K562 (cell line): ENCODE results near the gene TIGD4. TPM values are rescaled to one million over a fixed set of nuclear protein-coding genes. Genes with fewer than 3 reads are reported as not detected.

Experiments
- CCAR2 ChIP-seq: fragments of 200-400 bp; formaldehyde crosslinking; IDR thresholded peaks from 2 replicates; pipeline ENCODE4 v1.6.1; 2017; ENCODE audit warnings: mild to moderate bottlenecking, low read depth, low read length
- EGR1 ChIP-seq: fragments of 450-650 bp; conservative IDR thresholded peaks from 2 replicates; pipeline ENCODE4 v1.6.1; 2017; ENCODE audit warnings: mild to moderate bottlenecking
- ESRRA ChIP-seq: fragments of 450-650 bp; IDR thresholded peaks from 2 replicates; pipeline ENCODE4 v1.6.1; 2014; ENCODE audit warnings: low read depth, mild to moderate bottlenecking, moderate library complexity, borderline replicate concordance
- FIP1L1 ChIP-seq: fragments of 200-400 bp; formaldehyde crosslinking; IDR thresholded peaks from 2 replicates; pipeline ENCODE4 v1.6.1; 2018; ENCODE audit warnings: mild to moderate bottlenecking, low read depth, low read length; ENCODE audit not compliant: poor library complexity, severe bottlenecking
- FOXJ2 ChIP-seq: fragments of 200-800 bp; sonication (Bioruptor generic); IDR thresholded peaks from 2 replicates; pipeline ENCODE4 v1.6.1; 2016; ENCODE audit warnings: missing genetic modification characterization, missing compliant biosample characterization
- GATA2 ChIP-seq: sonication (generic); formaldehyde crosslinking; IDR thresholded peaks from 2 replicates; pipeline ENCODE4 v1.4.0; 2020; ENCODE audit warnings: mild to moderate bottlenecking, missing genetic modification reagents
- MYBL2 ChIP-seq, 2 experiments: fragments of 450-650 bp in 1 of 2; sonication (generic) in 1 of 2; formaldehyde crosslinking in 1 of 2; IDR thresholded peaks; 2 replicates each; pipeline versions ENCODE4 v1.6.1 to v1.8.1; 2017 to 2022; ENCODE audit warnings: borderline replicate concordance in 1 of 2, inconsistent platforms in 1 of 2, low read depth in 1 of 2, mild to moderate bottlenecking in 1 of 2, missing genetic modification reagents in 1 of 2, moderate library complexity in 1 of 2
- NCOA4 ChIP-seq: fragments of 450-650 bp; IDR thresholded peaks from 2 replicates; pipeline ENCODE4 v1.6.1; 2018; ENCODE audit warnings: mild to moderate bottlenecking; ENCODE audit not compliant: partially characterized antibody
- RB1 ChIP-seq: fragments of 450-650 bp; IDR thresholded peaks from 2 replicates; pipeline ENCODE4 v1.6.1; 2017; ENCODE audit warnings: low read depth, mild to moderate bottlenecking
- RBM39 ChIP-seq: fragments of 200-400 bp; formaldehyde crosslinking; optimal IDR thresholded peaks from 2 replicates; pipeline ENCODE3; 2018; ENCODE audit warnings: low read depth, low read length
- SMARCB1 ChIP-seq: IDR thresholded peaks from 2 replicates; pipeline ENCODE4 v1.6.1; 2011; ENCODE audit warnings: improper control_type of control experiment, low read depth; ENCODE audit not compliant: insufficient read length
- SRF ChIP-seq, 2 experiments: fragments of 250-450, 450-650 bp in 1 of 2; sonication (Bioruptor Pico) in 1 of 2; sonication (generic) in 1 of 2; formaldehyde crosslinking; IDR thresholded peaks; 2 replicates each; pipeline versions ENCODE4 v1.5.0 to v1.5.1; 2020 to 2022; ENCODE audit warnings: mild to moderate bottlenecking in 1 of 2, missing genetic modification reagents in 1 of 2
- SRSF7 ChIP-seq: fragments of 200-400 bp; formaldehyde crosslinking; optimal IDR thresholded peaks from 2 replicates; pipeline ENCODE3; 2017; ENCODE audit warnings: mild to moderate bottlenecking, low read depth, low read length
- TAF15 ChIP-seq: fragments of 200-400 bp; formaldehyde crosslinking; IDR thresholded peaks from 2 replicates; pipeline ENCODE4 v1.6.1; 2017; ENCODE audit warnings: mild to moderate bottlenecking, low read depth, low read length, moderate library complexity
- ZFX ChIP-seq: sonication (generic); formaldehyde crosslinking; IDR thresholded peaks from 2 replicates; pipeline ENCODE4 v1.8.0; 2022; ENCODE audit warnings: mild to moderate bottlenecking, missing genetic modification reagents, moderate library complexity
- ZNF140 ChIP-seq: fragments of 250-450 bp; sonication (Bioruptor Pico); IDR thresholded peaks from 2 replicates; pipeline ENCODE4 v1.8.0; 2021; ENCODE audit warnings: moderate library complexity, mild to moderate bottlenecking, inconsistent platforms
- ZNF445 ChIP-seq: fragments of 250-450 bp; sonication (Bioruptor Pico); IDR thresholded peaks from 2 replicates; pipeline ENCODE4 v1.4.0; 2020; ENCODE audit warnings: low read depth, mild to moderate bottlenecking, moderate library complexity
- polyA plus RNA-seq, 8 experiments: library from polyadenylated mRNA; depleted of rRNA in 4 of 8; stranded (reverse) in 5 of 8; unstranded in 3 of 8; fragments of >200 nt; fragmentation: Nextera tagmentation in 2 of 8; fragmentation: Illumina TruSeq in 1 of 8; extraction: Ambion mirVana in 2 of 8; extraction: Trizol in 1 of 8; gene quantifications; 2 replicates each; pipeline versions ENCODE4 v1.2.1 to v1.2.3, GENCODE V29; 2011 to 2014; ENCODE audit warnings: inconsistent platforms in 1 of 8, missing spikeins in 1 of 8
- total RNA-seq, 7 experiments: library from RNA; depleted of rRNA in 6 of 7; stranded (reverse); fragments of >200 nt in 6 of 7; fragmentation: Illumina TruSeq in 2 of 7; extraction: Trizol in 2 of 7; gene quantifications; 2 replicates each; pipeline versions ENCODE4 v1.2.1 to v1.2.3, GENCODE V29; 2011 to 2021; ENCODE audit warnings: low replicate concordance in 1 of 7
- TF ChIP-seq, protein P1 (sequence below): fragments of 250-450 bp; sonication (Bioruptor Pico); IDR thresholded peaks from 2 replicates; pipeline ENCODE4 v1.8.0; 2021; ENCODE audit warnings: moderate library complexity, mild to moderate bottlenecking, inconsistent platforms
- TF ChIP-seq, protein P2 (sequence below): sonication (generic); formaldehyde crosslinking; IDR thresholded peaks from 2 replicates; pipeline ENCODE4 v1.8.0; 2023; ENCODE audit warnings: mild to moderate bottlenecking, missing genetic modification reagents
- TF ChIP-seq, protein P3 (sequence below): fragments of 450-650 bp; formaldehyde crosslinking; IDR thresholded peaks from 2 replicates; pipeline ENCODE4 v1.4.0; 2020; ENCODE audit warnings: mild to moderate bottlenecking
- TF ChIP-seq, protein P4 (sequence below): fragments of 450-650 bp; IDR thresholded peaks from 2 replicates; pipeline ENCODE4 v1.6.1; 2016; ENCODE audit warnings: antibody characterized with exemption

The TIGD4 gene
- total and polyA plus RNA-seq, 9 of the 15 experiments (the other 6 are each of a cell fraction or from before 2014, with no cell fraction given): 0.07 to 0.28 (median 0.18) TPM

DNA sequence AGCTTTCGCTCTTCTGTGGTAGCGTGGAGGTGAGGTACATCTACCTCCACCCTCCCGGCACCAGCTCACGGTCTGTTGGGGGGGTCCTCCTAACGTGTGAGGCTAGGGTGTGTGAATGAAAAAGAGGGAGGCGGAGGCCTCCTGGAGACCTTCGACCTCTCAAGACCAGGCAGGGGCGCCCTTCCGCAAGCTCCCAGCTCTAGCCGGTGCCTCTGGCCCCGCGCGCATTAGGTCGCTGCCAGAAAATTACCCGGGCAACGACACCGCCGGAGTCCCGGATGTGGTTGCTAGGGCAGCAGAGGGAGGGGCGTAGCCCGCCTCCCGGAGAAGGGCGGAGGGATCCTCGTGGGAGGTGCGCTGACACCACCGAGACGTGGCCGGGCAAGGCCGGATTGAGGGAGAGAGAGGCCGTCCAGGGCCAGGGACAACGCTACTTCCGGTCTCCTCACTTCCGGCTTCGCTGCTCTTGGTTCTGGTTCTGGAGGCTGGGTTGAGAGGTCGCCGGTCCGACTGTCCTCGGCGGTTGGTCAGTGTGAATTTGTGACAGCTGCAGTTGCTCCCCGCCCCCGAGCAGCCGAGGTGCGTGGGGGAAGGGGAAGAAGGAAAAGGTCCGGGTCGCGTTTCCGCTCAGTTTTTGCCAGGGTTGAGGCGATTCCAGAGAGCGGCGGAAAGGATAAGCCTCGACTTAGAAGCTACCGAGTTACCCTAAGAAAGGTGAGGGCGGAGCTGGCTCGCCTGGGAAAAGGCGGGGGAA, at the start of gene TIGD4, which contains the start of gene ARFIP1 (continued):
- TF ChIP-seq SMARCB1 (no peak), ZNF445 (no peak), EGR1 (no peak), ZFX (CRISPR knock-in tag) (peak; percentile 70), ZNF140 (no peak), CCAR2 (no peak), FOXJ2 (no peak), SRSF7 (no peak), ESRRA (peak; percentile 41; the same call in 1 of the 2 replicates), NCOA4 (no peak), RB1 (peak; percentile 8; the same call in 1 of the 2 replicates), GATA2 (no peak), TAF15 (no peak), FIP1L1 (no peak), SRF (CRISPR knock-in tag; IDR thresholded peaks at IDR 0.05) (no peak), RBM39 (no peak), MYBL2 (IDR thresholded peaks at IDR 0.05; ENCODE audit: low read depth) (no peak), MYBL2 (CRISPR knock-in tag; IDR thresholded peaks at IDR 0.05; ENCODE audit: borderline replicate concordance) (no peak)
- TF ChIP-seq, protein P1, sequence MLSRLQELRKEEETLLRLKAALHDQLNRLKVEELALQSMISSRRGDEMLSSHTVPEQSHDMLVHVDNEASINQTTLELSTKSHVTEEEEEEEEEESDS: no peak
- TF ChIP-seq, protein P2, sequence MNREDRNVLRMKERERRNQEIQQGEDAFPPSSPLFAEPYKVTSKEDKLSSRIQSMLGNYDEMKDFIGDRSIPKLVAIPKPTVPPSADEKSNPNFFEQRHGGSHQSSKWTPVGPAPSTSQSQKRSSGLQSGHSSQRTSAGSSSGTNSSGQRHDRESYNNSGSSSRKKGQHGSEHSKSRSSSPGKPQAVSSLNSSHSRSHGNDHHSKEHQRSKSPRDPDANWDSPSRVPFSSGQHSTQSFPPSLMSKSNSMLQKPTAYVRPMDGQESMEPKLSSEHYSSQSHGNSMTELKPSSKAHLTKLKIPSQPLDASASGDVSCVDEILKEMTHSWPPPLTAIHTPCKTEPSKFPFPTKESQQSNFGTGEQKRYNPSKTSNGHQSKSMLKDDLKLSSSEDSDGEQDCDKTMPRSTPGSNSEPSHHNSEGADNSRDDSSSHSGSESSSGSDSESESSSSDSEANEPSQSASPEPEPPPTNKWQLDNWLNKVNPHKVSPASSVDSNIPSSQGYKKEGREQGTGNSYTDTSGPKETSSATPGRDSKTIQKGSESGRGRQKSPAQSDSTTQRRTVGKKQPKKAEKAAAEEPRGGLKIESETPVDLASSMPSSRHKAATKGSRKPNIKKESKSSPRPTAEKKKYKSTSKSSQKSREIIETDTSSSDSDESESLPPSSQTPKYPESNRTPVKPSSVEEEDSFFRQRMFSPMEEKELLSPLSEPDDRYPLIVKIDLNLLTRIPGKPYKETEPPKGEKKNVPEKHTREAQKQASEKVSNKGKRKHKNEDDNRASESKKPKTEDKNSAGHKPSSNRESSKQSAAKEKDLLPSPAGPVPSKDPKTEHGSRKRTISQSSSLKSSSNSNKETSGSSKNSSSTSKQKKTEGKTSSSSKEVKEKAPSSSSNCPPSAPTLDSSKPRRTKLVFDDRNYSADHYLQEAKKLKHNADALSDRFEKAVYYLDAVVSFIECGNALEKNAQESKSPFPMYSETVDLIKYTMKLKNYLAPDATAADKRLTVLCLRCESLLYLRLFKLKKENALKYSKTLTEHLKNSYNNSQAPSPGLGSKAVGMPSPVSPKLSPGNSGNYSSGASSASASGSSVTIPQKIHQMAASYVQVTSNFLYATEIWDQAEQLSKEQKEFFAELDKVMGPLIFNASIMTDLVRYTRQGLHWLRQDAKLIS (CRISPR knock-in tag): 0 out of 2 replicates have a peak, but pooled peaks have one; percentile 38
- TF ChIP-seq, protein P3, sequence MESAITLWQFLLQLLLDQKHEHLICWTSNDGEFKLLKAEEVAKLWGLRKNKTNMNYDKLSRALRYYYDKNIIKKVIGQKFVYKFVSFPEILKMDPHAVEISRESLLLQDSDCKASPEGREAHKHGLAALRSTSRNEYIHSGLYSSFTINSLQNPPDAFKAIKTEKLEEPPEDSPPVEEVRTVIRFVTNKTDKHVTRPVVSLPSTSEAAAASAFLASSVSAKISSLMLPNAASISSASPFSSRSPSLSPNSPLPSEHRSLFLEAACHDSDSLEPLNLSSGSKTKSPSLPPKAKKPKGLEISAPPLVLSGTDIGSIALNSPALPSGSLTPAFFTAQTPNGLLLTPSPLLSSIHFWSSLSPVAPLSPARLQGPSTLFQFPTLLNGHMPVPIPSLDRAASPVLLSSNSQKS (CRISPR knock-in tag): no peak
- TF ChIP-seq, protein P4, sequence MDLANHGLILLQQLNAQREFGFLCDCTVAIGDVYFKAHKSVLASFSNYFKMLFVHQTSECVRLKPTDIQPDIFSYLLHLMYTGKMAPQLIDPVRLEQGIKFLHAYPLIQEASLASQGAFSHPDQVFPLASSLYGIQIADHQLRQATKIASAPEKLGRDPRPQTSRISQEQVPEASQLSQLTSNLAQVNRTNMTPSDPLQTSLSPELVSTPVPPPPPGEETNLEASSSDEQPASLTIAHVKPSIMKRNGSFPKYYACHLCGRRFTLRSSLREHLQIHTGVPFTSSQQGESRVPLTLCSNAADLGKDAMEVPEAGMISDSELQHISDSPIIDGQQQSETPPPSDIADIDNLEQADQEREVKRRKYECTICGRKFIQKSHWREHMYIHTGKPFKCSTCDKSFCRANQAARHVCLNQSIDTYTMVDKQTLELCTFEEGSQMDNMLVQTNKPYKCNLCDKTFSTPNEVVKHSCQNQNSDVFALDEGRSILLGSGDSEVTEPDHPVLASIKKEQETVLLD: no peak
